Measurements from ENCODE around the gene PLTP. TPM values are rescaled to one million over a fixed set of nuclear protein-coding genes. Genes with fewer than 3 reads are reported as not detected.
A peak's percentile ranks its signal among the peaks of the same experiment; 100 is the strongest.

The PLTP gene
- total RNA-seq, 1 experiment from 2014 or later = 42.6 TPM

DNA sequence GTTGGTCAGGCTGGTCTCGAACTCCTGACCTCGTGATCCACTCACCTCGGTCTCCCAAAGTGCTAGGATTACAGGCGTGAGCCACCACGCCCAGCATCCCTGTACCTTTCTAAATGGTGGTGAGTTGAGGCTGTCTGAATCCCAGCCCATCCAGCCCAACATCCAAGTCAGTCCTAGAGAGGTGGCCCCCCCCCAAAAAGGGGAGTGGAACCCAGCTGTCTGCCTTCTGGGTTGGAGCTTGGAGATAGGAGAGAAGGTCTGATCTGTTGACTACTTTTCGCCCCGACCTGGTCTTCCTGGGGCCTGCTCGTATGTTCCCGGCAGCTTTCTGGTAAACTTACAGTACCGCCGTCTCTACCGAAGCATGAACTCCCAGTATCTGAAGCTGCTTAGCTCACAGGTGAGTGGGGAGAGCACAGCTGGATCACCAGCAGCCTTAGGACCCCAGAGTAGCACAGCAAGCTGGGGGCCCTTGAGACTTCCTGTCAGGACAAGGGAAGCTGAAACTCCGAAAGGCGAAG, 15.3 kb downstream of the PLTP start:
- CTCF ChIA-PET = no interaction called here
- peaks cover 23% of the 10 kb centered on the region for H3K4me1 Mint-ChIP-seq (ENCODE audit: low read depth, unreplicated experiment)
- H3K4me3 Mint-ChIP-seq (ENCODE audit: unreplicated experiment) = no peak overlapping the region
- POLR2A ChIA-PET = no interaction called here
- H3K9me3 Mint-ChIP-seq (ENCODE audit: unreplicated experiment) = no peaks in the 10 kb centered on the region
- intact Hi-C loops (cut with micrococcal nuclease; ENCODE audit: unreplicated experiment) = no loop called here
- Histone ChIP-seq H3K27me3 (replicated peaks; ENCODE audit: control insufficient read depth, insufficient read depth, low read length) (no peaks in the 10 kb centered on the region), H3K36me3 (ENCODE audit: control insufficient read depth, insufficient read depth, low read length) (peaks cover 13% of the 10 kb centered on the region), H3K4me1 (peaks cover 6% of the 10 kb centered on the region), H3K4me3 (ENCODE audit: low read depth, low read length) (no peak overlapping the region), H3K9me3 (no peaks in the 10 kb centered on the region)
- no peaks in the 10 kb centered on the region for H3K27me3 Mint-ChIP-seq (ENCODE audit: insufficient read depth, unreplicated experiment)
- BruUV-seq (replicated peaks) = no TSS peak
- H3K36me3 Mint-ChIP-seq (ENCODE audit: insufficient read depth, unreplicated experiment) = peaks cover 55% of the 10 kb centered on the region
- no peak overlapping the region for H3K27ac Mint-ChIP-seq (ENCODE audit: unreplicated experiment)
- no peak for DNase-seq
- TF ChIP-seq, protein P1, sequence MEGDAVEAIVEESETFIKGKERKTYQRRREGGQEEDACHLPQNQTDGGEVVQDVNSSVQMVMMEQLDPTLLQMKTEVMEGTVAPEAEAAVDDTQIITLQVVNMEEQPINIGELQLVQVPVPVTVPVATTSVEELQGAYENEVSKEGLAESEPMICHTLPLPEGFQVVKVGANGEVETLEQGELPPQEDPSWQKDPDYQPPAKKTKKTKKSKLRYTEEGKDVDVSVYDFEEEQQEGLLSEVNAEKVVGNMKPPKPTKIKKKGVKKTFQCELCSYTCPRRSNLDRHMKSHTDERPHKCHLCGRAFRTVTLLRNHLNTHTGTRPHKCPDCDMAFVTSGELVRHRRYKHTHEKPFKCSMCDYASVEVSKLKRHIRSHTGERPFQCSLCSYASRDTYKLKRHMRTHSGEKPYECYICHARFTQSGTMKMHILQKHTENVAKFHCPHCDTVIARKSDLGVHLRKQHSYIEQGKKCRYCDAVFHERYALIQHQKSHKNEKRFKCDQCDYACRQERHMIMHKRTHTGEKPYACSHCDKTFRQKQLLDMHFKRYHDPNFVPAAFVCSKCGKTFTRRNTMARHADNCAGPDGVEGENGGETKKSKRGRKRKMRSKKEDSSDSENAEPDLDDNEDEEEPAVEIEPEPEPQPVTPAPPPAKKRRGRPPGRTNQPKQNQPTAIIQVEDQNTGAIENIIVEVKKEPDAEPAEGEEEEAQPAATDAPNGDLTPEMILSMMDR (IDR thresholded peaks at IDR 0.05; ENCODE audit: insufficient read depth in 1 of 2, low read depth in 1 of 2, low read length in 1 of 2, severe bottlenecking in 1 of 2, unreplicated experiment in 1 of 2) = no peak

- TF ChIP-seq, protein P1 (IDR thresholded peaks at IDR 0.05; ENCODE audit: insufficient read depth in 1 of 2, low read depth in 1 of 2, low read length in 1 of 2, severe bottlenecking in 1 of 2, unreplicated experiment in 1 of 2) = no peak
- Histone ChIP-seq H3K4me3 (ENCODE audit: low read depth, low read length) (no peak overlapping the region), H3K36me3 (ENCODE audit: control insufficient read depth, insufficient read depth, low read length) (peaks cover 13% of the 10 kb centered on the region), H3K4me1 (peaks cover 8% of the 10 kb centered on the region), H3K9me3 (no peaks in the 10 kb centered on the region), H3K27me3 (replicated peaks; ENCODE audit: control insufficient read depth, insufficient read depth, low read length) (no peaks in the 10 kb centered on the region)
- Mint-ChIP-seq H3K27ac (ENCODE audit: unreplicated experiment) (no peak overlapping the region), H3K4me3 (ENCODE audit: unreplicated experiment) (no peak overlapping the region), H3K36me3 (ENCODE audit: insufficient read depth, unreplicated experiment) (peaks cover 74% of the 10 kb centered on the region), H3K9me3 (ENCODE audit: unreplicated experiment) (no peaks in the 10 kb centered on the region), H3K4me1 (ENCODE audit: low read depth, unreplicated experiment) (peaks cover 30% of the 10 kb centered on the region), H3K27me3 (ENCODE audit: insufficient read depth, unreplicated experiment) (no peaks in the 10 kb centered on the region)
- CTCF ChIA-PET = no interaction called here
- BruUV-seq (replicated peaks) = no TSS peak
- no peak for DNase-seq
- intact Hi-C loops (cut with micrococcal nuclease; ENCODE audit: unreplicated experiment) = loop anchor here (5.0 kb wide), 1 partner anchor 82 kb away; the partner anchor contains the start of gene UBE2C
- POLR2A ChIA-PET = interaction anchor here (1.2 kb wide), 1 partner anchor 14 kb away, joined by 3 read pairs; no protein-coding TSS in a partner anchor
These were observed 17.2 kb downstream of the PLTP start for GRCh38 chr20:45894797-45895196.

DNA sequence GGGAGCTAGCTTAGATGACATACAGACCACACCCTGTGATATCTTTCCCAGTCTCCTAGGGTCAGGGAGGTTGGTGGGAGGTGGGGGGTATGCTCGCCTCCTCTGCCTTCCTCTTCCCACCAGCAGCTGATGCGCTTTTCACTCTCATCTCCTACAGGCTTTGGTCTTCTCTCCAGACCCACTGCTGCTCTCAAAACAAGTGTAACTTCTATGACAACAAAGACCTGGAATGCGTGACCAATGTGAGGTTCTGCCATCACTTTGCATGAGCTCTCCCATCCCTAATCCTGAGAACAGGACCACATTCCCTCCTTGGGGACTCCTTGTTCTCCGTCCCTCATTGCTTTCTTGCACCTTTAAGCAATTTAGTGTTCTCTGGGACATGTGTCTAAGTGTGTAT, 18.1 kb downstream of the PLTP start:
- peak overlapping the region; percentile 22 for H3K4me3 Mint-ChIP-seq (ENCODE audit: unreplicated experiment)
- H3K27ac Mint-ChIP-seq (ENCODE audit: unreplicated experiment) = no peak overlapping the region
- intact Hi-C loops (cut with micrococcal nuclease; ENCODE audit: unreplicated experiment) = loop anchor here (5.0 kb wide), 1 partner anchor 82 kb away; the partner anchor contains the start of gene UBE2C
- TF ChIP-seq, protein P1 (IDR thresholded peaks at IDR 0.05; ENCODE audit: insufficient read depth in 1 of 2, low read depth in 1 of 2, low read length in 1 of 2, severe bottlenecking in 1 of 2, unreplicated experiment in 1 of 2) = no peak
- ChIA-PET POLR2A (no interaction called here), CTCF (no interaction called here)
- peaks cover 8% of the 10 kb centered on the region for H3K4me1 ChIP-seq
- H3K36me3 ChIP-seq (ENCODE audit: control insufficient read depth, insufficient read depth, low read length) = peaks cover 15% of the 10 kb centered on the region
- H3K27me3 Mint-ChIP-seq (ENCODE audit: insufficient read depth, unreplicated experiment) = no peaks in the 10 kb centered on the region
- peaks cover 36% of the 10 kb centered on the region for H3K4me1 Mint-ChIP-seq (ENCODE audit: low read depth, unreplicated experiment)
- BruUV-seq (replicated peaks) = no TSS peak
- H3K27me3 ChIP-seq (replicated peaks; ENCODE audit: control insufficient read depth, insufficient read depth, low read length) = no peaks in the 10 kb centered on the region
- peaks cover 77% of the 10 kb centered on the region for H3K36me3 Mint-ChIP-seq (ENCODE audit: insufficient read depth, unreplicated experiment)
- no peaks in the 10 kb centered on the region for H3K9me3 ChIP-seq
- no peak for DNase-seq
- no peak overlapping the region for H3K4me3 ChIP-seq (ENCODE audit: low read depth, low read length)
- no peaks in the 10 kb centered on the region for H3K9me3 Mint-ChIP-seq (ENCODE audit: unreplicated experiment)
